ENCODE data around the gene TRIM67. TPM values are rescaled to one million over a fixed set of nuclear protein-coding genes. Genes with fewer than 3 reads are reported as not detected.
"Not testable (repeated sequence)": the region's sequence is repeated elsewhere in the genome, so short reads cannot be mapped to it uniquely, and the experiment has no call there.

TRIM67 gene
- total RNA-seq, result 0.10 TPM

DNA sequence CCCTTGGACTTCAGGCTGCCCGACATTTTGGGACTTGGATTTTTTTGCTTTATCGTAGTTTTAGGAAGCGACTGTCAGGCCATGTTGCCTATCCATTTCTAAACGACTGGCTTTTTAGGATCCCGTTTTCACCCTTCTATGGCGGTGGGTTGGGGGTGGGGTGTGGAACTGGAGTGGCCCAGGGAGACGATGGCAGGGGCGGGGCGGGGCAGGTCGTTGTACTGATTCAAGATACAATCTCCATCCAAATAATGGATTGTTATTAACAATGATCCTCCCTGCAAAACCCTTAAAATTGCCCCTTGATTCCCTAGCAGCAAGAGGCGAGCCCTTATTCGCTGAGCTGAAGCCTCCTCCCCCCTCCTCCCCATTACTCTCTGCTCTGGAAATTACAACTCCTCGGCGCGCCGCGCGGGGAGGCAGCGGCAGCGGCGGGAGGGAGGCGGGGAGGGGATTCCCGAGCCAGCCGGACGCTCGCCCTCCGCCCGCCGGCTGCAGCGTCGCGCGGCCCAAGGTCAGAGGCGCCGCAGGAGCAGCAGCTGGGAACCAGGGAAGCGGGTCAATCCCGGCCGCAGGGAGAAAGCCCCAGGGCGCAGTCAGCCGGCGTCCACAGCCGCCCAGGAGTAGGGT is at the start of gene TRIM67:
Gene TRIM67, plus strand, starts transcription at position 392 of the 630 bp plus-strand sequence. CDS start 912 bp downstream, outside the sequence.
- DNase-seq, result peak; percentile 44

DNA sequence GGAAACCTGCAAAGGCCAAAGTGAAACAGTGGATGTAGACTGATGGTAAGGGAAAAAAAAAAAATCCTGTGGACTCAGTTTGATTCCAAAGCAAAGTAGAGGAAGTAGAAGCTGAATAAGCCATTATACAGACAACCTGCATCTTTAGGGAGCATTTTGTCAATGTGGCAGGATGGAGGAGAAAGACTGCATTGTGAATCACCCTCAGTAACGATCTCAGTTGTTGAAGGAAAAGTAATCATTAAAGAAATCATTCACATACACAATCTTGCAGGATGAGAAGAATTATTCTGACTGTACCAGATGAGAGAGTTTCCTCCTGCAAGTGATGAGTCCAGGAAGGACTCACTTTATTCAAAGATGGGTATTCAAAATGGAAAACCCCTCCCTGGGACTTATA is 45.1 kb upstream of the TRIM67 start:
- no peak for DNase-seq

DNA sequence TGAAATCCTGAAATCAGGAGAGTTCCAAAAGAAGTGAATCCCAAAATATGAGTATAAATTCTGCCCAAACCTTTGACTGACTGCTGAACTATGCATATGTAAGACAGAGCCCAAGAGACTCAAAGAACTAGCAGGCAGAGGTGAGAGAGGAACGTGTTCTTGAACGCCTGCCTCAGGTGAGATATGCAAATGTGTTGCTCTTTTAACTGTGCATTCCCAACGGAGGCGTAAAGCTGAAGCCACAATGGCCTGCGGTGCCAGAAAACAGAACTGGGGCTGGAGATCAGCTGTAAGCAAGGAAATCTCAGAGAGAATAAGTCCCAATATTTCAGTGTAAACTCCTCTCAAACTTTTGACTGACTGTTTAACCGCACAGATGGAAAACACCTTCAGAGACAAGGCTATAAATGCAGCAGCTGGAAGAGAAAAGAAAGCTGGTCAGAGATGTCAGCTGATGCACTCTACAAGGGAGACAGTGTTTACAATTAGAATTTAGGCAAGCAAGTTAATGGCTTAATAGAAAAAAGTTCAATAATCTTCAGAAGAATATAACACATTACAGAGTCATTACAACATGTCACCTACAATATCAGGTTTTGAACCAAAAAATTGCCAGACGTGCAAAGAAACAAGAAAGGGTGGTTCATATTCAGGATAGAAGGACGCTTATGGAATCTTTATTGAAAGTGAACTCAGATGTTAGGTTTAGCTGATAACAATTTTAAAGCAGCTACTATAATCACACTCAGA is 43.0 kb upstream of the TRIM67 start:
- no peak for DNase-seq

DNA sequence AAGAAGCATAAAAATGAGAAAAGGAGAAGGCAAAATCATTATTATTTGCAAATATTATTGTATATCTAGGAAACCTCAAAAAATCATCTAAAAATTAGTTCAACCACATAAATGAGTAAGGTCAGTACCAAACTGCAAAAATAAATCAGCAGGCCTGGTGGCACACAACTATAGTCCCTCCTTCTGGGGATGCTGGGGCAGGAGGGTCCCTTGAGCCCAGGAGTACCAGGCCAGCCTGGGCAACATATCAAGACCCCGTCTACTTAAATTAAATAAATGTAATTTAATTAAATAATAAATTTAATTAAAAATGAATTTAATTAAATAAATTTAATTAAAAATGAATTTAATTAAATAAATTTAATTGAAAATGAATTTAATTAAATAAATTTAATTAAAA is 40.3 kb upstream of the TRIM67 start:
- DNase-seq, result peak; percentile 28

DNA sequence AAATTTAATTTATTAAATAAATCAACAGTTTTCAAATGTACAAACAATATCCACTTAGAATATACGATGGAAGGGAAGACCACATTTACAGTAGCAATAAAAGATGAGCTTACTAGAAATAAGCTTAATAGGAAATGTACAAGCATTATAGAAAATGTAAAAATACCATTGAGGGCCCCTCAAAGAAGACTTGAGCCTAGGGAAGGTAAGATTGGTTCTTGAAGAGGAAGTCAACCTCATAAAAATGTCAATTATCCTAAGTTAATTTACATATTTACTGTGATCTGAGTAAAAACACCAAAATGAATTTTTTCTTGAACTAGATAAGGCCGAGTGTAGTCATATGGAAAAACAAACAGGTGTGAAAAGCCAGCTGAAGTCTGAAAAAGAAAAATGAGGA is 39.7 kb upstream of the TRIM67 start:
- no peak for DNase-seq

DNA sequence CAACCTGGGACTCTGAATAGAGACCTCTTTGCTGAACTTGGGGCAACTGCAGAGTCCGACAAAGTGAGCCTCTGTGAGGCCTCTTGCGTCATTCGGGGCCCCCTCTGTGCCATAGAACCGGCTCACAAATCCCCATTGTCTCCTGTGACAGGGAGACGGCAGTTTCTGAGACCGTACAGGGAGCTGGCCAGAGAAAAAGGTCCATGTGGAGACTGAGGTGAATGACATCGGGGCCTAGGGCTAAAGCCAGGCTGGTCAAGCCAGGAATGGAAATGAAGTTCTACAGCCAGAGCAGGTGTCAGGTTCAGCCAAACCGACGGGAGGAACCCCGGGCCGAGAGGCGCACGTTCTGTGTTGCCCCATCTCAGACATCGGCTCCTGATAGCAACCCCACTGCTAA is 37.1 kb upstream of the TRIM67 start:
- no peak for DNase-seq

DNA sequence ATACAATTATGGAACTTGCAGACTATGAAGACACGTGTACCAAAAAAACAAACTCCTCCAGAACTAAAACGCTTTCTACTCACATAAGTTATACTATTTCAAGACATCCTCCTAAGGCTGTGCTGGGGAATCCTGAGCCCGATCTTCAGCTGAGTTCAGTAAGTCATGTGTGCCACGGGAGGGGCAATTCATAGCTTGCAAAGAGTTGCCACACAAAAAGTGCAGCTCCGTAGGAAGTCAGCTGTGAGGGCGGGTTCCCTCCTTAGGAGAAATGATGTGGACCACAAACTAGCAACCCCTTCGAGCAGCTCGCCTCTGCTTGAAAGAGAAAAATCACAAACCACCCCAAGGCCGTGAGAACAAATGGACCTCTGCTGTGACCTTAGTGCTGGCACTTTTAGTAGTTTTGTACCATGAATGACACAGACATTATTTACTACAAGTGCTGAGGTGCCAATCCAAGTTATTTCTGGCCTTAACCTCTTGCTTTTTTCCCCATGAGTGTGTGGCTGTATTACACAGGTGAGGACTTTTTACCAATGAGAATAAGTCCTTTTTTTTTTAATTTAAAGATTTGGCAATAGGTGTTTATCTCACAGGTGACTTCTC is 35.8 kb upstream of the TRIM67 start:
- no peak for DNase-seq

DNA sequence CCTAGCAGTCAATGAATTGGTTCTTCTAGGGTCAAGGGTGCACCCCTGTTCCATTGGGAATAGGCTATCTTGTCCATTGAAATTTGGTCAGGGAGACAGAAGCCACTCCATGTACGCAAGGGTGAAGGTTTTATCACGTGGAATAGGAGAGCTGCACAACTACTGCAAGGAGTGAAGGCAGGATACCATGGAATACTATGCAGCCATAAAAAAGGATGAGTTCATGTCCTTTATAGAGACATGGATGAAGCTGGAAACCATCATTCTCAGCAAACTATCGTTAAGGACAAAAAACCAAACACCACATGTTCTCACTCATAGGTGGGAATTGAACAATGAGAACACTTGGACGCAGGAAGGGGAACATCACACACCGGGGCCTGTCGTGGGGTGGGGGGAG is 34.8 kb upstream of the TRIM67 start:
- DNase-seq, result not testable (repeated sequence)

DNA sequence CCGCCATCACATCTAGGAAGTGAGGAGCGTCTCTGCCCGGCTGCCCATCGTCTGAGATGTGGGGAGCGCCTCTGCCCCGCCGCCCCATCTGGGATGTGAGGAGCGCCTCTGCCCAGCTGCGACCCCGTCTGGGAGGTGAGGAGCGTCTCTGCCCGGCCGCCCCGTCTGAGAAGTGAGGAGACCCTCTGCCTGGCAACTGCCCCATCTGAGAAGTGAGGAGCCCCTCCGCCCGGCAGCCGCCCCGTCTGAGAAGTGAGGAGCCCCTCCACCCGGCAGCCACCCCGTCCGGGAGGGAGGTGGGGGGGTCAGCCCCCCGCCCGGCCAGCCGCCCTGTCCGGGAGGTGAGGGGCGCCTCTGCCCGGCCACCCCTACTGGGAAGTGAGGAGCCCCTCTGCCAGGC is 33.4 kb upstream of the TRIM67 start:
- not testable (repeated sequence) for DNase-seq

DNA sequence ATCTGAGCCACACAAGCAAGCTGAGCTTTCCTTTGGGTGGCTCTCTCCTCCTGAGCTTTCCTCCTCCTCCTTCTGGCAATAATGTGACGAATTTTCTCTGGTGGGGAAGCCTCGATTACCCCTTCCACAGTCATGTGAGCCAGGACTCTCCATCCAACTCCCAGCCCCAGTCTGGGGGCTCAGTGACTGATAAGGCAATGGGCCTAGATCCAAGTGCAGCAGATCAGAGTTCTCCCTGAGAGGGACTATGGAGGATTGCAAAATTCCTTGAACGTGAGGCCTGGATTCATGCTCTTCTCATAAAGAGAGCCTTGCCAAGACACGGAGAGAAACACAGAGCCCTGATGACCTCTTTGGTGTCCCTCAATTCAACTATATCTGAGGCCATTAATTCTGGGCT is 31.3 kb upstream of the TRIM67 start:
- no peak for DNase-seq

DNA sequence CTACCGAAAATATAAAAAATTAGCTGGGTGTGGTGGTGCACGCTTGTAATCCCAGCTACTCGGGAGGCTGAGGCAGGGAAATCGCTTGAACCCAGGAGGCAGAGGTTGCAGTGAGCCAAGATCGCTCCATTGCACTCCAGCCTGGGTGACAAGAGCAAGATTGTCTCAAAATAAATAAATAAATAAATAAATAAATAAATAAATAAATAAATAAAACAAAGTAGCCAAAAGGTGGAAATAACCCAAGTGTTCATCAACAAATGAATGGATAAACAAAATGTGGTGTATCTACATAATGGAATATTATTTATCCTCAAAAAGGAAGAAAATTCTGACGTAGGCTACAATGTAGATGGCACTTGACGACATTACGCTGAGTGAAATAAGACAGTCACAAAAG is 29.3 kb upstream of the TRIM67 start:
- DNase-seq, result not testable (repeated sequence)

DNA sequence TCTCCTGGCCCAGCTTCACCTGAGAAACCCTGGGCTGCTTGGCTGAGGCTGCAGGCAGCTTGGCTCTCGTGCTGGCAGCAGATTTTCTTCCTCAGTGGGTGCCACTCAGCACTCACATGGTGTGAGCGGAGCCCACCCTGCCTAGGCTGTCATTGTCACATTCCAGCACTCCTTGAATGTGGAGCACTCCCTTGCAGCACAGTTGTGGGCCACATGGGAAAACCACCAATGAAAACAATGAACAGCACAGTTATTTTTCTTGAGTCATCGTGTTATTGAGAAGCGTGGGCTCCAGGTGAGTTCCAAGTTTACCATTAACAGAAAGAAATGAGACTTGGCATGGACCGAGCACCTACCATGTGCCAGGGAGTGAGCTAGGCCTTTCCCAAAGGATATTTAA is 27.2 kb upstream of the TRIM67 start:
- DNase-seq, result no peak

DNA sequence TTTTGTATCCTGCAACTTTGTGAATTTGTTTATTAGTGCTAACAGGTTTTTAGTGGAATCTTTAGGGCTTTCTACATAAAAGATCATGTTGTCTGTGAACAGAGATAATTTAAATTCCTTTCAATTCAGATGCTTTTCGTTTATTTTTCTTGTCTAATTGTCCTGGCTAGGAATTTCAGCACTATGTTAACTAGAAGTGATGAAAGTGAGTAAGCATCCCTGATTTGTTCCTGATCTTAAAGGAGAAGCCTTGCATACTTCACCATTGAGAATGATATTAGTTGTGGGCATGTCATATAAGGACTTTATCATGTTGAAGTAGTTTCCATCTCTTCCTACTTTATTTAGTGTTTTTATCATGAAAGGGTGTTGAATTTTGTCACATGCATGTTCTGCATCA is 23.6 kb upstream of the TRIM67 start:
- no peak for DNase-seq

DNA sequence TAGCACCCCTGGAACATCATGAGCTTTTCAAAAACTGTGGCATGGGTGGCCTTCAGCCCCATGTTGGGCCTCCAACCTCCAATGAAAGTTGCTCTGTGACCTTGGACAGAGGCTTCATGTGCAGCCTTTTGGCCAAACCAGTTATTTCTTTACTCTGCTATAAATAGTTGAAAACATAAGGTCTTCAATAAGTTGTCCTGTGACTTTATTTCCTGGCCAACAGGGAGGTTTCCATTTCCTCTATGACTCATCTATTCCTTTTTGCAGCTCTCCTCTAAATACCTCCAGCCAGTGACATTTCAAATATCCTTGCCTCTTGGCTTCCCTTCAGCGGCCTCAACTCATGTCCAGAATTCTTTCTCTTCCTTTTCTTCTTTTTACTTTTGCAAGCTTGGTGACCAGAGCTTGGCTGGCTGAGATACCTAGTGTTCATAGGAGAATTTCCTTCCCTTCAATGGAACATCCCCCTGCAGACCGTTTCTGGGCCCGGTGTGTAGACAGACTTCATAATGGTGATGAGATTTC is 22.7 kb upstream of the TRIM67 start:
- peak; percentile 69 for DNase-seq

DNA sequence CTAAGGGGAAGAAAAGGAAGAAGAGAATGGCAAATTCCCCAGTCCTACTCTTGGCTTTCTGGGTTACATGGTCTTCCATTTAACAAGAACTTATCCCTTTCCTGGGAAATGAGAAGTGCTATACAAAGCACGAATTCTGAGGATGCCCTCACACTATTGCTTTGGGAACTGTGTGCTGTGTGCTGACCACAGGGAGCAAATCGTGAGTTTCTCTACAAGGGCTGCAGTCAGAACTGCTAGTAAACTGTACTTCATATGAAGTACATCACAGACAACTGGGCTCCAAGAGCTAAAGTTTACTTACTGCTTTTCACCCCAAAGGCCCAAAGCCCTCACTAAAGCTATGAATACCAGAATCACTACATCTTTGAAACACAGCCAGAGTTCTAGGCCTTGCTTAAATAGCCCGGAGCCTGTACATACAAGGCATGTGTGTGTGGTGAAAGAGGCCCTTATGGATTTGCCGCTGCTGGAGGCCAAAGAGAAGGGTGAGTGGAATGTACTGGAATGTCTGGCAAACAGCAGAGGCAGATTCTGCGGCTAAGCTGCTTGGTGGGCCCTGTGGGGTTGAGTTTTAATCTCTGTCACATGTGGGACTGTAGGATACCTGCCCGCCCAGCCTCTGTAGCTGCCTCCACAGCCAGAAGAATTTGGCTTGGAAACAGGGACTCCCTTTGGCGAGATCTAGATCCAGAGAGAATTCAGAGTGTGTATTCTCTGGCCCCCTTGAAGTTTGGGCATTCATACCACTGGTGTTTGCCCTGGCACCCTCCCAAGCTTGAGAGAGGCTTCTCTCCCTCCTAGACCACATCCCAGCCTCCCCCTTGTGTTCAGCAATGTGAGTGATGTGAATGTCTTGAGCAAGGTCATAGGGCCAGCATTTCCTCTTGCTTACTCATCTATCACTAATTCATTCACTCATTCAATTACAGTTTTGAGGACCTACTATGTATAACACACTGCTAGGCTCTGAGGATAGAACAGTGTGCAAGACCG is 21.9 kb upstream of the TRIM67 start:
- DNase-seq, result peak; percentile 80

DNA sequence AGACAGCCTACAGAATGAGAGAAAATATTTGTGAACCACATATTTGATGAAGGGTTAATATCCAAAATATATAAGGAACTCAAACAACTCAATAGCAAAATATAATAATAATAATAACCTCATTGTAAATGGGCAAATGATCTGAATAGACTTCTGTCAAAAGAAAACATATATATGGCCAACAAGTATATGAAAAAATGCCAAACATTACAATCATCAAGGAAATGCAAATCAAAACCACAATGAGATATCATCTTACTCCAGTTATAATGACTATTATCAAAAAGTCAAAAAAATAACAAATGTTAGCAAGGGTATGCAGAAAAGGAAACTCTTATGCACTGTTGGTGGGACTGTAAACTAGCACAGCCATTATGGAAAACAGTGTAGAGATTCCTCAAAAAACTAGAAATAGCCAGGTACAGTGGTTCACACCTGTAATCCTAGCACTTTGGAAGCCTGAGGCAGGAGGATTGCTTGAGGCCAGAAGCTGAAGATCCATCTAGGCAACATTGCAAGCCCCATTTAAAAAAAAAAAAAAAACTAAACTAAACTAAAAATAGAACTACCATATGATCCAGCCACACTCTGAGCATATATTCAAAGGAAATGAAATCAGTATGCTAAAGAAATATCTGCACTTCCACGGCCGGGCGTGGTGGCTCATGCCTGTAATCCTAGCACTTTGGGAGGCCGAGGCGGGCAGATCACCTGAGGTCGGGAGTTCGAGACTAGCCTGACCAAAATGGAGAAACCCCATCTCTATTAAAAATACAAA is 17.3 kb upstream of the TRIM67 start:
- DNase-seq, result no peak

DNA sequence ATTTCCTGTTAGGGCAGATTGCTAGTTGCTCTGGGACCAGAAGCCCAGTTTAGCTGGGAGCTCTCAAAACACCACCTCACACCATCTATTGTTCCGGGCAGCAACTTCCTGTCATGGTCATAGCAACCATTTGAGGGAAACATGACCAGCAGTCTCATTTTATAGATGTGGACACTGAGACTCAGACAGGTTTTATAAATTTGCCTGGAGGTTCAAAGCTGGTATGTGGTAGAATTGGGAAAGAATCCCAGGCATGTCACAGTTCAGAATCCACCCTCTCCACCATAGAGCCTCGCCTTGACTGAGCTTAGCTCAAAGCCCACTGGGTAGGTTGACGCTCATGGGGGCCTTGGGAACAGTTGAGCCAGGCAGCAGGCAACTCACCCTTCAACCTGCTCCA is 14.0 kb upstream of the TRIM67 start:
- no peak for DNase-seq

DNA sequence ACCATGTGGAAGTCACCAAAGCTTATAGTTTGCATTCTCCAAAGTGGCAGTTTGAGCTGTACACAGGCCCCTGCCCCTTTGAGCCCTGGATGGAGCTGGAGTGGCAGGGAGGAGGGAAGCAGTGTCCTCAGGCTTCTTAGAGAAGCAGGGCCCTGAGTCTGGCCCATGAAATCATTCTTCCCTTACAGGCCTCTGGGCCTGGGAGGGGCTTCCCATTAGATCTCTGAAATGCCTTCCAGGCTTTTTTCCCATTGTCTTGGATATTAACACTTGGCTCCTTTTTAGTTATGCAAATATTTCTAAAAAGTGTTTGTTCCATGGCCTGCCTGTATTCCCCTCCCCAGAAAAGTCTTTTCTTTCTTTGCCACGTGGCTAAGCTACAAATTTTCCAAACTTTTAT is 10.0 kb upstream of the TRIM67 start:
- DNase-seq, result no peak

DNA sequence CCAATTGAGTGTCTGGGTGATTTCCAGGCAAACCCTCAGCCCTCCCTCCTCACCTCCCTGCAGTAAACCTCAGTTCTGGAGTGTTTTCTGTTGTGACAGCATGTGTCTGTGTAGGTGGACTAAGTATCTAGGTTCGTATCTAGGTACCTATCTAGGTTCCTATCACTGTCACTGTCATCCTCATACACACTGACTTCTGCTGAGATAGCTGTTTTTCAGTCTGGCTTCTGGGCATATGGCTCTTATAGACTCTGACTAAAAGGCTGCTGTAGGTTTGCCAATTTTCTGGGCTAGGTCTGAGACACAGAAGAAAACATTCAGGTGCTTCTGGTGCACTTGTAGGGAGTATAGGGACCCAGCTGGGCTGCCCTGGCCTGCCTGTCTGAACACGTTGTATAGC is 8.1 kb upstream of the TRIM67 start:
- no peak for DNase-seq

DNA sequence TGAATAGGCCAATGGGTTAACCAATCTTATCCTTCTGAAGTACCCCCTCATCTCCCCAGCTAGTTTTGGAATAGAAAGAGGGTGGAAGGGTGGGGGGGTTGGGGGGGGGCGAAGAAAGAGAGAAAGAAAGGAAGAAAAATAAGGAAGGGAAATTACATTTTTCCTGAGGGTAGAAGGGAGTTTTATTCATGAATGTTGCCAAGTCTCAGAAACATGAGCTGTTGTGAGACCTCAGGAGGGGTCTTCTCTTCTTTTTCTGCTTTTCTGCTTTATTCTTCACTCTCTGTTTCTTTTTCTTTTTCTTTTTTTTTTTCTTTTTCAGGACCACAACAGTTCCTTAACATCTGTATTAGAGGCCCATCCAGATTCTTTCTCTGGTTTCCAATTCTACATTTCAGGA is 6.0 kb upstream of the TRIM67 start:
- no peak for DNase-seq

DNA sequence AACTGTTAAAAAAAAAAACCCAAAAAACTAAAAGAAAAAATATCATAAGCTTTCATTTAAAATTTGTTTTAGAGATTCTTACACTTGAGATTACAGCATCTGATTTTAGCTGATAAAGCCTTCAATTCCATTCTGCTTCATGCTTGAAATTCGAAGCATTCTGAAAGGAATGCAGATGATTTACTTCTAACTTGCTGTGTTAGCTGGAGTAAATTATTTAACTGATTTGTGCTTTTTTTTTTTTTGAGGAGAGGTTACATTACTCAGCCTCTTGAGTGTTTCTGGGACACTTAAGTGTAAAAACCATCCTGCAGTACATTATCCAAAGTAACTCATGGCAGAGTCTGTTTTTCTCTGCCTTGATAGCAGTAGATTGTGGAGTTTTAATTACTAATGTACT is 4.5 kb upstream of the TRIM67 start:
- DNase-seq, result no peak

All from tongue (tissue), 2 donors.